Measurements from ENCODE around the gene H3-3A.

GRCh38 chr1:226120398-226120797 is 57.9 kb downstream of the H3-3A start:
- TF ChIP-seq, protein P1, sequence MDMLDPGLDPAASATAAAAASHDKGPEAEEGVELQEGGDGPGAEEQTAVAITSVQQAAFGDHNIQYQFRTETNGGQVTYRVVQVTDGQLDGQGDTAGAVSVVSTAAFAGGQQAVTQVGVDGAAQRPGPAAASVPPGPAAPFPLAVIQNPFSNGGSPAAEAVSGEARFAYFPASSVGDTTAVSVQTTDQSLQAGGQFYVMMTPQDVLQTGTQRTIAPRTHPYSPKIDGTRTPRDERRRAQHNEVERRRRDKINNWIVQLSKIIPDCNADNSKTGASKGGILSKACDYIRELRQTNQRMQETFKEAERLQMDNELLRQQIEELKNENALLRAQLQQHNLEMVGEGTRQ (IDR thresholded peaks at IDR 0.05), result no peak
- TF ChIP-seq CTCF (IDR thresholded peaks at IDR 0.05) (no peak), EP300 (IDR thresholded peaks at IDR 0.05) (no peak), RNF2 (IDR thresholded peaks at IDR 0.05; ENCODE audit: borderline replicate concordance, low read depth) (no peak), MYC (IDR thresholded peaks at IDR 0.05; ENCODE audit: borderline replicate concordance, low read length) (no peak), MAFK (IDR thresholded peaks at IDR 0.05; ENCODE audit: partially characterized antibody) (no peak)

All from A549 (cell line).